Panc1 (cell line): ENCODE data around the gene EEF1AKMT3. TPM values are rescaled to one million over a fixed set of nuclear protein-coding genes. Genes with fewer than 3 reads are reported as not detected.

Source experiments
- ATAC-seq: fragments of 200-7000 bp; cut with Tn5 transposase; 2 replicates; pipeline ENCODE4 v1.9.1; 2020; ENCODE audit warnings: mild to moderate bottlenecking, moderate library complexity
- BruUV-seq: library from RNA; stranded (reverse); fragments of 400-500 nt; replicated peaks from 2 replicates; lab custom pipeline; 2021; lab: Mats Ljungman, UMichigan
- CTCF ChIA-PET: fragments of 300-600 bp; sonication (Branson Sonifier 250); formaldehyde crosslinking; loops from one replicate; lab custom pipeline; 2022; ENCODE audit warnings: antibody characterized with exemption; lab: Charles Lee
- POLR2A ChIA-PET: fragments of 300-600 bp; sonication (Branson Sonifier 250); formaldehyde crosslinking; loops from one replicate; lab custom pipeline; 2022; ENCODE audit warnings: antibody characterized with exemption; lab: Charles Lee
- DNase-seq: peaks from one replicate; pipeline ENCODE4 v3.0.0-alpha.2; 2010; ENCODE audit warnings: low read depth, low spot score
- H3K27ac ChIP-seq: 2 replicates; pipeline ENCODE4 v1.5.1; 2011; ENCODE audit warnings: mild to moderate bottlenecking, low read length, inconsistent platforms
- H3K27me3 ChIP-seq: fragments of 200-500 bp; sonication (Bioruptor generic); 2 replicates; pipeline ENCODE4 v1.6.0; 2014; ENCODE audit warnings: low read length, inconsistent platforms; ENCODE audit not compliant: control insufficient read depth, insufficient read depth
- H3K36me3 ChIP-seq: fragments of 200-500 bp; sonication (Bioruptor generic); 2 replicates; pipeline ENCODE4 v1.5.1; 2014; ENCODE audit warnings: inconsistent platforms, mild to moderate bottlenecking, low read length, moderate library complexity; ENCODE audit not compliant: control insufficient read depth, insufficient read depth
- H3K4me1 ChIP-seq: 2 replicates; pipeline ENCODE4 v1.5.1; 2011; ENCODE audit warnings: inconsistent platforms, mild to moderate bottlenecking, low read length, moderate library complexity; ENCODE audit not compliant: control insufficient read depth, insufficient read depth
- H3K4me3 ChIP-seq, 2 experiments: 2 replicates each; pipeline ENCODE4 v1.5.1; 2011 to 2012; ENCODE audit warnings: low read depth in 2 of 2, low read length in 2 of 2, mild to moderate bottlenecking in 2 of 2, inconsistent platforms in 1 of 2, moderate library complexity in 1 of 2
- H3K9me3 ChIP-seq: fragments of 200-500 bp; sonication (Bioruptor generic); 2 replicates; pipeline ENCODE4 v1.5.1; 2014; ENCODE audit warnings: low read depth, mild to moderate bottlenecking, inconsistent platforms, low read length, moderate library complexity; ENCODE audit not compliant: control insufficient read depth, insufficient read depth
- CTCF ChIP-seq: fragments of 450-650 bp; IDR thresholded peaks from 2 replicates; pipeline ENCODE4 v1.5.1; 2017; ENCODE audit warnings: mild to moderate bottlenecking
- POLR2AphosphoS5 ChIP-seq: IDR thresholded peaks from 2 replicates; pipeline ENCODE4 v1.6.1; 2012; ENCODE audit warnings: mild to moderate bottlenecking, low read depth, low read length, moderate library complexity
- REST ChIP-seq, 2 experiments: IDR thresholded peaks; 2 replicates each; pipeline ENCODE4 v1.6.1; 2011 to 2012; ENCODE audit warnings: low read depth in 2 of 2, control low read depth in 1 of 2, low read length in 1 of 2, mild to moderate bottlenecking in 1 of 2, moderate library complexity in 1 of 2; ENCODE audit not compliant: insufficient read depth in 1 of 2
- SIN3A ChIP-seq: IDR thresholded peaks from 2 replicates; pipeline ENCODE4 v1.6.1; 2012; ENCODE audit warnings: low read depth, mild to moderate bottlenecking, low read length, moderate library complexity, borderline replicate concordance; ENCODE audit not compliant: insufficient read depth
- TCF7L2 ChIP-seq: IDR thresholded peaks from 2 replicates; pipeline ENCODE4 v1.6.1; 2011; ENCODE audit warnings: mild to moderate bottlenecking, low read depth, low read length, inconsistent platforms
- in situ Hi-C: cut with HindIII; loops from 2 replicates; pipeline ENCODE4 v1.10.0; 2016; ENCODE audit warnings: low sequenced_read_pairs, low pct_unique_long_range_greater_than_20kb
- intact Hi-C: fragments of 100-400 bp; cut with micrococcal nuclease; formaldehyde crosslinking; loops from one replicate; pipeline ENCODE4 v1.10.0; 2022; ENCODE audit not compliant: unreplicated experiment
- total RNA-seq: library from RNA; stranded (reverse); gene quantifications from one replicate; pipeline ENCODE4 v1.2.1, GENCODE V29; 2021; ENCODE audit not compliant: unreplicated experiment

Gene EEF1AKMT3
- total RNA-seq, 1 experiment from 2014 or later = 7.4 TPM

GRCh38 chr12:57730336-57731067 lies 41.9 kb upstream of the EEF1AKMT3 start:
- no peak overlapping the region for H3K27ac ChIP-seq
- ATAC-seq (no peak), DNase-seq (no peak)
- POLR2A ChIA-PET = no interaction called here
- no TSS peak for BruUV-seq
- TF ChIP-seq SIN3A = no peak
- TF ChIP-seq REST (IDR thresholded peaks at IDR 0.05; ENCODE audit: insufficient read depth in 1 of 2, low read depth in 2 of 2, low read length in 1 of 2) = no peak
- TF ChIP-seq TCF7L2 = no peak
- no peak for TF ChIP-seq POLR2AphosphoS5
- no peak for TF ChIP-seq CTCF
- no peak overlapping the region for H3K4me3 ChIP-seq
- CTCF ChIA-PET = no interaction called here
- in situ Hi-C loops (no loop called here), intact Hi-C loops (no loop called here)
- no peaks in the 10 kb centered on the region for H3K27me3 ChIP-seq
- H3K36me3 ChIP-seq = no peaks in the 10 kb centered on the region
- no peaks in the 10 kb centered on the region for H3K9me3 ChIP-seq
- H3K4me1 ChIP-seq = peaks cover 4% of the 10 kb centered on the region; the same call in 1 of the 2 replicates

GRCh38 chr12:57731411-57732080 lies 40.9 kb upstream of the EEF1AKMT3 start:
- CTCF ChIA-PET = no interaction called here
- no peaks in the 10 kb centered on the region for H3K36me3 ChIP-seq
- TF ChIP-seq REST (IDR thresholded peaks at IDR 0.05; ENCODE audit: insufficient read depth in 1 of 2, low read depth in 2 of 2, low read length in 1 of 2) (no peak), SIN3A (no peak), CTCF (no peak), POLR2AphosphoS5 (no peak), TCF7L2 (no peak)
- peaks cover 8% of the 10 kb centered on the region; the same call in 1 of the 2 replicates for H3K4me1 ChIP-seq
- intact Hi-C loops = no loop called here
- no peaks in the 10 kb centered on the region for H3K9me3 ChIP-seq
- no peaks in the 10 kb centered on the region for H3K27me3 ChIP-seq
- POLR2A ChIA-PET = no interaction called here
- in situ Hi-C loops = no loop called here
- H3K27ac ChIP-seq = no peak overlapping the region
- no peak overlapping the region for H3K4me3 ChIP-seq
- DNase-seq (no peak), ATAC-seq (no peak)
- no TSS peak for BruUV-seq
